Measurements from ENCODE around the gene ANKS1B. TPM values are rescaled to one million over a fixed set of nuclear protein-coding genes. Genes with fewer than 3 reads are reported as not detected.

ANKS1B gene
- 1.5 and 47.0 TPM in 2 replicates for total RNA-seq (ENCODE audit: low replicate concordance)

GRCh38 chr12:99984271-99985128 lies at the start of gene ANKS1B:
Gene ANKS1B, minus strand, starts transcription at chr12:99984936. Its CDS starts 699 bp downstream, at chr12:99984237.
- DNase-seq (ENCODE audit: low read depth) = peak; percentile 21
- TF ChIP-seq, protein P1, sequence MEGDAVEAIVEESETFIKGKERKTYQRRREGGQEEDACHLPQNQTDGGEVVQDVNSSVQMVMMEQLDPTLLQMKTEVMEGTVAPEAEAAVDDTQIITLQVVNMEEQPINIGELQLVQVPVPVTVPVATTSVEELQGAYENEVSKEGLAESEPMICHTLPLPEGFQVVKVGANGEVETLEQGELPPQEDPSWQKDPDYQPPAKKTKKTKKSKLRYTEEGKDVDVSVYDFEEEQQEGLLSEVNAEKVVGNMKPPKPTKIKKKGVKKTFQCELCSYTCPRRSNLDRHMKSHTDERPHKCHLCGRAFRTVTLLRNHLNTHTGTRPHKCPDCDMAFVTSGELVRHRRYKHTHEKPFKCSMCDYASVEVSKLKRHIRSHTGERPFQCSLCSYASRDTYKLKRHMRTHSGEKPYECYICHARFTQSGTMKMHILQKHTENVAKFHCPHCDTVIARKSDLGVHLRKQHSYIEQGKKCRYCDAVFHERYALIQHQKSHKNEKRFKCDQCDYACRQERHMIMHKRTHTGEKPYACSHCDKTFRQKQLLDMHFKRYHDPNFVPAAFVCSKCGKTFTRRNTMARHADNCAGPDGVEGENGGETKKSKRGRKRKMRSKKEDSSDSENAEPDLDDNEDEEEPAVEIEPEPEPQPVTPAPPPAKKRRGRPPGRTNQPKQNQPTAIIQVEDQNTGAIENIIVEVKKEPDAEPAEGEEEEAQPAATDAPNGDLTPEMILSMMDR (IDR thresholded peaks at IDR 0.05; ENCODE audit: insufficient read depth, low read length) = no peak
- peak within 1 kb of the TSS; percentile 69 for H3K4me3 ChIP-seq (ENCODE audit: low read depth, low read length)

DNA sequence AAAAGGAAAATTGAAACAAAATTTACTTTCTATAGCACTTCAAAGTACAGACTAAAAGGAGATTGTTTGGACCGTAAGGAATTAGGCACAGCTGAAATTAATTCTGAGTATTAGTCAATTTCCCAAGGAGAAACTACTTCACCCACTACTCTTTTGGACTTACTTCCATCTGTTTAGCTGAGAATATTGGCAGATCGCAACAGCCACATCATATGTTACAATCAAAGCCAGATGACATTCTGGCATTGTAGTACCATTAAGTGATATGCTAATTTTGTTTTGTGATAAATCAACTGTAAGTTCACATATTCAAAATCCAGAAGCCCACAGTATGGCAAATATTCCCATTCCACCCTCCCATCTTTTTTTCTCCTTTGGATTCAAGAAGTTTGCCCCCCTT lies 47.1 kb upstream of the ANKS1B start:
- H3K4me3 ChIP-seq (ENCODE audit: low read depth, low read length) = no peak overlapping the region
- peak; percentile 30 for DNase-seq (ENCODE audit: low read depth)
- TF ChIP-seq, protein P1 (IDR thresholded peaks at IDR 0.05; ENCODE audit: insufficient read depth, low read length) = no peak

DNA sequence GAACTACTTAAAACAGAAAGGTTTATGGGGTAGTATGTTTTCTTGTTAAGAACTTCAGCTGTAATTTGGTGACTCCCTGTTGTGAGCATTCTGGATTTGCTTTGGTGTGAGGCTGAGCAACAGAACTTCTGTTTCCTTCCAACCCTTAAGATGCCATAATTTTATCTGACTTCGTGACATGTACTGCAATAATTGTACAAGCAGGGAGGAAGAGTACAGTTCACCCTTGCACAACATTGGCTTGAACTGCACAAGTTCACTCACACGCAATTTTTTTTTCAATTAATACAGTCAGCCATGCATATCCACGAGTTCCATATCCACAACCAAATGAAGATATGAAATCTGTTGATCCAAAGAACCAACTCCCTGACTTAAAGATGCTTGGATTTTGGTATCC lies 42.9 kb upstream of the ANKS1B start:
- no peak overlapping the region for H3K4me3 ChIP-seq (ENCODE audit: low read depth, low read length)
- TF ChIP-seq, protein P1 (IDR thresholded peaks at IDR 0.05; ENCODE audit: insufficient read depth, low read length) = no peak
- DNase-seq (ENCODE audit: low read depth) = no peak

DNA sequence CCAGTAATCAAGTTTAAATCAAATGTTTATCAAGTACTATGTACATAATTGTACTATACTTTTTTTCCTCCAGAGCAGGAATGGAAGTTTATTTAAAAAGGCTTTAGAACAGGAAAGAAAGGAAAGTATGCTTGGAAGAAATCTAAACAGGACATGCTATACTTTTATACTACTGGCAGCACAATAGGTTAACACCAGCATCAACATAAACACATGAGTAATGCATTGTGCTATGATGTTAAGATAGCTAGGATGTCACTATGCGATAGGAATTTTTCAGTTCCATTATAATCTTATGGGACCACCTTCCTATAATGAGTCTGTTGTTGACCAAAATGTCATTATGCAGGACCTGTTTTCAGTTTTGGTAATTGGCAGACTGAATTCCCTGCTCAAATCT lies 41.5 kb upstream of the ANKS1B start:
- H3K4me3 ChIP-seq (ENCODE audit: low read depth, low read length) = no peak overlapping the region
- TF ChIP-seq, protein P1 (IDR thresholded peaks at IDR 0.05; ENCODE audit: insufficient read depth, low read length) = no peak
- no peak for DNase-seq (ENCODE audit: low read depth)

DNA sequence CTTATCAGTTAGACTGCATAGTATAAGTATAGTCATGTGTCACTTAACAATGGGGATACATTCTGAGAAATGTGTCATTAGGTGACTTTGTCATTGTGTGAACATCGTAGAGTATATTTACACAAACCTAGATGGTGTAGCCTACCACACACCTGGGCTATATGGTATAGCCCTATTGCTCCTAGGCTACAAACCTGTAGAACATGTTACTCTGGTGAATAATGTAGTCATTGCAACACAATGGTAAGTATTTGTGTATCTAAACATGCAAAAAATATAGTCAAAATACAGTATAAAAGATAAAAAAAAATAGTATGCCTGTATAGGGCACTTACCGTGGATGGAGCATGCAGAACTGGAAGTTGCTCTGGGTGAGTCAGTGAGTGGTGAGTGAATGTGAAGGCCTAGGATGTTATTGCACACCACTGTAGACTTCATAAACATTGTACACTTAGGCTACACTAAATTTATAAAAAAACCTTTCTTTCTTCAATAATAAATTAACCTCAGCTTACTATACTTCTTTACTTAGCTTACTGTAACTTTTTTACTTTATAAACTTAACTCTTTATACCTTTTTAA lies 40.3 kb upstream of the ANKS1B start:
- TF ChIP-seq, protein P1 (IDR thresholded peaks at IDR 0.05; ENCODE audit: insufficient read depth, low read length) = no peak
- no peak for DNase-seq (ENCODE audit: low read depth)
- H3K4me3 ChIP-seq (ENCODE audit: low read depth, low read length) = no peak overlapping the region

DNA sequence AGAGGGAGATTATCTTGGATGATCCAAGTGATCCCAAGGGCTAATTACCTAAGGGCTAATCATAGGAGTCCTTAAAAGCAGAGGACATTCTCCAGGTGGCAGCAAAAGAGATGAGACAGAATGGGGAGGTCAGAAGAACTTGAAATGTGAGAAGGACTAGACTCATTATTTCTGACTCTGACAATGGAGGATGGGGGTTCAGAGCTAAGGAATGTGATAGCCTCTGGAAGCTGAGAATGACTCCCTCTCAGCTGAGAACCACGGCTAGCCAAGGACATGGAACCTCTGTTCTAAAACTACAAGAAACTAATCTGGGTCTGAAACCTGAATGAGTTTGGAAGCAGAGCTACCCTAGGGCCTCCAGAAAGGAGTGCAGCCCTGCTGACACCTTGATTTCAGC lies 35.6 kb upstream of the ANKS1B start:
- no peak for DNase-seq (ENCODE audit: low read depth)
- no peak overlapping the region for H3K4me3 ChIP-seq (ENCODE audit: low read depth, low read length)
- TF ChIP-seq, protein P1 (IDR thresholded peaks at IDR 0.05; ENCODE audit: insufficient read depth, low read length) = no peak

Measured in fibroblast of the aortic adventitia (primary cell).